Stimulated activated naive B cell treated with anti-CD40 and anti-IgM and Interleukin-4, amounts not matched to agents 10 μg/mL and 1 μg/mL and 100 μg/mL, for 72 hours (primary cell): ENCODE measurements around the gene CABLES2.
A peak's percentile ranks its signal among the peaks of the same experiment; 100 is the strongest.

Source experiments
- ATAC-seq, 2 donors: fragments of 150-1000 bp; cut with Tn5 transposase; replicated peaks; 2 replicates each; pipeline ENCODE4 v1.10.0; 2021; ENCODE audit warnings: moderate library complexity in 1 of 2
- DNase-seq: peaks from one replicate; pipeline ENCODE4 v3.0.0; 2021
- H3K27ac Mint-ChIP-seq: one replicate; pipeline ENCODE4 v1.8.0; 2022; ENCODE audit warnings: mild to moderate bottlenecking, mixed read lengths
- H3K27me3 Mint-ChIP-seq, 2 donors: one replicate each; pipeline ENCODE4 v1.8.0; 2022; ENCODE audit warnings: mixed read lengths in 2 of 2
- H3K36me3 Mint-ChIP-seq, 2 donors: one replicate each; pipeline ENCODE4 v1.8.0; 2022; ENCODE audit warnings: mixed read lengths in 2 of 2, mild to moderate bottlenecking in 1 of 2
- H3K4me1 Mint-ChIP-seq, 2 donors: one replicate each; pipeline ENCODE4 v1.8.0; 2022; ENCODE audit warnings: mixed read lengths in 2 of 2, mild to moderate bottlenecking in 1 of 2
- H3K4me3 Mint-ChIP-seq, 2 donors: one replicate each; pipeline ENCODE4 v1.8.0; 2022; ENCODE audit warnings: mild to moderate bottlenecking in 2 of 2, mixed read lengths in 2 of 2, moderate library complexity in 1 of 2
- H3K9me3 Mint-ChIP-seq, 2 donors: one replicate each; pipeline ENCODE4 v1.8.0; 2022; ENCODE audit warnings: mixed read lengths in 2 of 2, mild to moderate bottlenecking in 1 of 2

Gene CABLES2

GRCh38 chr20:62418709-62419487 is 11.8 kb upstream of the CABLES2 start:
- Mint-ChIP-seq H3K36me3 (no peaks in the 10 kb centered on the region), H3K27ac (peak overlapping the region; percentile 47), H3K4me1 (no peaks in the 10 kb centered on the region), H3K4me3 (no peak overlapping the region), H3K9me3 (peaks cover 0 to 3% of the 10 kb centered on the region in 2 donors), H3K27me3 (peaks cover 4 to 30% of the 10 kb centered on the region in 2 donors)
- ATAC-seq (no peak), DNase-seq (no peak)

- H3K36me3 Mint-ChIP-seq = no peaks in the 10 kb centered on the region
- H3K9me3 Mint-ChIP-seq = peaks cover 0 to 3% of the 10 kb centered on the region in 2 donors
- no peak overlapping the region for H3K4me3 Mint-ChIP-seq
- peaks cover 4 to 24% of the 10 kb centered on the region in 2 donors for H3K27me3 Mint-ChIP-seq
- no peaks in the 10 kb centered on the region for H3K4me1 Mint-ChIP-seq
- peak overlapping the region; percentile 47 for H3K27ac Mint-ChIP-seq
- no peak for ATAC-seq
- no peak for DNase-seq
These were observed 11.1 kb upstream of the CABLES2 start for GRCh38 chr20:62417981-62418708.

GRCh38 chr20:62416651-62417637 is 9.9 kb upstream of the CABLES2 start:
- H3K4me3 Mint-ChIP-seq = no peak overlapping the region
- H3K36me3 Mint-ChIP-seq = no peaks in the 10 kb centered on the region
- H3K27ac Mint-ChIP-seq = no peak overlapping the region
- peaks cover 4 to 18% of the 10 kb centered on the region in 2 donors for H3K27me3 Mint-ChIP-seq
- no peaks in the 10 kb centered on the region for H3K4me1 Mint-ChIP-seq
- ATAC-seq = no peak
- peaks cover 0 to 3% of the 10 kb centered on the region in 2 donors for H3K9me3 Mint-ChIP-seq
- no peak for DNase-seq

DNA sequence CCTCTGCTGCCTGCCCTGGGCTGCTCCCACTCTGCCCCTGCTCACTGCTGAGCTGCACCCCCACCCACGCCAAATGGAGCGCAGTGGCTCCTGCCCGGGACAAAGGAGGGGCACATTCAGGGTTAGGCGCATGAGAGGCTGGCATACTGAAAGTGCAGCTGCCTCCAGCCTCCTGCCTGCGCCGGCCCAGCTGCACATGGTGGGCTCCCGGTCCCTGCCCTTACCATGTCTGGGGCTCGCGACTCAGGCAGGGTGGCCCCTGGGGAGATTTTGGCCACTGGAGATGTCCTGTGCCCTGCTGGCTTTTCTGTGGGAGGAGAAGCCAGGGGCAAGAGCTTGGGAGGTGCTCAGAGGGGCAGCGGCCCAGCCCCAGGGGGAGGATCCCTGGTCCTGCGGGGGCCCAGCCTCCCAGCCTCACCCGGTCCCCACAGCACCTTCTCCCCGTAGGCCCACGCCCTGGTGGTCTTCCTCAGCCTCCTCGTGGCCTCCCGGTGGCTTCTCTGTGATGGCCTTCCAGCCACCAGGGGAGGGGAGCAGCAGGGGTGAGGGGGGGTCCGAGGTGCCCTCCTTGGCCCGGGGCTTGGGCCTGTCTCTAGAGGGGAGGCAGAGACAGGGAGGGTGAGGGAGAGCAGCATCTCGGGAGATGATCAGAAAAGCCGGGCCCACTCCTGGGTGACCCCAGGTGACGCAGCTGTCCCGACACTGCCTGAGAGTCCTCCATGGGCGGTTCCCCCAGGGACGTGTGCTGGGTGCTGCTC is 8.4 kb upstream of the CABLES2 start:
- Mint-ChIP-seq H3K36me3 (no peaks in the 10 kb centered on the region), H3K27me3 (peaks cover 4 to 17% of the 10 kb centered on the region in 2 donors), H3K9me3 (no peaks in the 10 kb centered on the region), H3K4me1 (peaks cover 0 to 2% of the 10 kb centered on the region in 2 donors), H3K4me3 (no peak overlapping the region), H3K27ac (no peak overlapping the region)
- no peak for DNase-seq
- no peak for ATAC-seq

DNA sequence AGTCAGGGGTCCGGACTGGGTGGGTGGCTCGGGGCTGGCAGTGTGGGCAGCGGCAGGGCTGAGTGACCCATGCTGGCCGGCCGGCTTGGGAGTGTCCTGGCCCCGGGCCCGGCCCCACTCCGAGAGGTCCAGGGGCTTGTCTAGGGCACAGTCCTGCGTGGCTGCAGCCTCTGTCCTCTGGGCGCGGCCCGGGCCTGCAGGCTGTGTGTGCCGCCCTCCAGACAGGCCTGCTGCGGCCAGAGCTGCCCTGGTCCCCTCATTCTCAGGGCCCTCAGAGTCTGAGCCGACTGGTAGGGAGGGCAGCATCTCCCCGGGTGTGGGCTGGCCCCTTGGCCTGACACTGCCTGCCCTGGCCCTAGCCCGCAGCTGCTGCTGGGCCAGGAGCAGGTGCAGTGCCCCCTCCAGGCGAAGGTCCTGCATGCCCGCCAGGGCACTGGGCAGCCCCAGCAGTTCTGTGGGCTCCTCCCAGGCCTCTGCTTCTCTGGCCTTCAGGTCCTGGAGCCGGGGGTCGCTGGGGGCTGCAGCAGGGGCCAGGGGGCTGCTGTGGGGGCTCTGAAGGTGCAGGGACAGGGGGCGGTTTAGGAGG is 6.9 kb upstream of the CABLES2 start:
- ATAC-seq (no peak), DNase-seq (no peak)
- Mint-ChIP-seq H3K36me3 (no peaks in the 10 kb centered on the region), H3K27me3 (peaks cover 8 to 12% of the 10 kb centered on the region in 2 donors), H3K9me3 (no peaks in the 10 kb centered on the region), H3K4me3 (no peak overlapping the region), H3K4me1 (peaks cover 10 to 17% of the 10 kb centered on the region in 2 donors), H3K27ac (no peak overlapping the region)

DNA sequence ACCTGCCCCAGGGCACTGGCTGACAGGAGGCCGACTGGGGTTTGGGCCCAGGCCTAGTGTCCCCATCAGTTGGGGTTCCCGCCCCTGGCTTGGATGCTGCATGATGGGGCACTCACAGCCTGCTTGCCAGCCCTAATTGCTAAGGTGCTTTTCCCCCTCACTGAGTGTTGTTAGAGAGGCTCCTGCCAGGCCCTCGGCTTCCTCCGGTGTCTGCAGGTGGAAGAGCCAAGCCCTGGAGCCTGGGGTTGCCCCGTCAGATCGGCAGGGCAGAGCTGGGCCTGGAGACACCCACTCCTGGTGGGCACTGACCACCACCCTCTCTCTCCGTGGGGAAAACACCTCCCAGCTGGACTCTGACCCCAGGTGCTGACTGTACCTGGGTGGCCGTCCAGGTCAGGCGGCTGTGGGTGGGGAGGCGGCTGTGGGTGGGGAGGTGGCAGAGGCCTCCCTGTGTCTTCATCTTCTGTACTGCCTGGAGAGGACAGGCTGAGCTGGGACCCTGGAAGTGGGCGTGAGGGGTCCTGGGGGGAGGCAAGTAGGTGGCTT is 6.0 kb upstream of the CABLES2 start:
- Mint-ChIP-seq H3K27ac (no peak overlapping the region), H3K4me3 (no peak overlapping the region), H3K9me3 (no peaks in the 10 kb centered on the region), H3K27me3 (peaks cover 5 to 8% of the 10 kb centered on the region in 2 donors), H3K4me1 (peaks cover 14 to 17% of the 10 kb centered on the region in 2 donors), H3K36me3 (no peaks in the 10 kb centered on the region)
- DNase-seq (no peak), ATAC-seq (no peak)

DNA sequence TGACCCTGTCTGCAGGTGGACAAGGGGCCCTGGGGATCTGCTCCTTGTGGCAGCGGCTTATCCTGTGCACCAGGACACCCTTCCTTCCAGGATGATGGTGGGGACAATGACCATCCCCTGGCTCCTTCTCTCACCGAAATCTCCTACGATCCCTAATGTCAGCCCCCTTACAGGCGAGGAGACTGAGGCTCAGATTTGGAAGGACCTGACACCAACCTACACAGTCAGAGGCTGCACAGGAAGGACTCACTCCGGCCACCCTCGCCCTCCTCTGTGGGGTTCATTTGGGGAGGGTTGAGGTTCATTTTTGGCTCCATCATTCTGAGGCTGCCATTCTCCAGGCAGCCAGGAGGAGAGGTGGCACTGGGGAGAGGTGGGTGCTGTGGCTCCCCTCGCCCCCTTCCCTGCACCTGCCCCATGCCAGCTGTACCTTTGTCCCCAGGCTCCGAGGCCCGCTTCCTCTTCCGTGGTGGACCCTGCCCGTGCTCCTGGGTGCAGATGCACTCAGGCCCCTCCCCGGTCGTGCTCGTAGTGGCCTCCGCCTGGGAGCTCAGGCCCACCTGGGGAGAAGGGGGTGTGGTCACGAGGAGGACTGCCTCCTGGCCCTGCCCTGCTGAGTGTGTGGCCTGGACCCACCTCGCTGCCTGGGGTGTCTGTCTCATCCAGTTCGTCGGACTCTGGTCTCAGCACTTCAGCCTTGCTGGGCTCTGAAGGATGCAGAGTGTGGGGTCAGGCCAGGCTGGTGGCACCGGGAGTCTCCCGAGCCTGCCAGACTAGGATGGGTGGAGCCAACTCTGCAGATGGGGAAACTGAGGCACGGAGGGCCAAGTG is 5.3 kb upstream of the CABLES2 start:
- no peak overlapping the region for H3K4me3 Mint-ChIP-seq
- H3K9me3 Mint-ChIP-seq = no peaks in the 10 kb centered on the region
- no peak for DNase-seq
- H3K4me1 Mint-ChIP-seq = peaks cover 14 to 22% of the 10 kb centered on the region in 2 donors
- H3K27ac Mint-ChIP-seq = no peak overlapping the region
- ATAC-seq = no peak
- H3K36me3 Mint-ChIP-seq = no peaks in the 10 kb centered on the region
- H3K27me3 Mint-ChIP-seq = peaks cover 0 to 3% of the 10 kb centered on the region in 2 donors

GRCh38 chr20:62411479-62412193 is 4.6 kb upstream of the CABLES2 start:
- Mint-ChIP-seq H3K27ac (no peak overlapping the region), H3K9me3 (no peaks in the 10 kb centered on the region), H3K27me3 (peaks cover 0 to 3% of the 10 kb centered on the region in 2 donors), H3K4me1 (peaks cover 14 to 24% of the 10 kb centered on the region in 2 donors), H3K36me3 (no peaks in the 10 kb centered on the region), H3K4me3 (no peak overlapping the region)
- DNase-seq (no peak), ATAC-seq (no peak)

DNA sequence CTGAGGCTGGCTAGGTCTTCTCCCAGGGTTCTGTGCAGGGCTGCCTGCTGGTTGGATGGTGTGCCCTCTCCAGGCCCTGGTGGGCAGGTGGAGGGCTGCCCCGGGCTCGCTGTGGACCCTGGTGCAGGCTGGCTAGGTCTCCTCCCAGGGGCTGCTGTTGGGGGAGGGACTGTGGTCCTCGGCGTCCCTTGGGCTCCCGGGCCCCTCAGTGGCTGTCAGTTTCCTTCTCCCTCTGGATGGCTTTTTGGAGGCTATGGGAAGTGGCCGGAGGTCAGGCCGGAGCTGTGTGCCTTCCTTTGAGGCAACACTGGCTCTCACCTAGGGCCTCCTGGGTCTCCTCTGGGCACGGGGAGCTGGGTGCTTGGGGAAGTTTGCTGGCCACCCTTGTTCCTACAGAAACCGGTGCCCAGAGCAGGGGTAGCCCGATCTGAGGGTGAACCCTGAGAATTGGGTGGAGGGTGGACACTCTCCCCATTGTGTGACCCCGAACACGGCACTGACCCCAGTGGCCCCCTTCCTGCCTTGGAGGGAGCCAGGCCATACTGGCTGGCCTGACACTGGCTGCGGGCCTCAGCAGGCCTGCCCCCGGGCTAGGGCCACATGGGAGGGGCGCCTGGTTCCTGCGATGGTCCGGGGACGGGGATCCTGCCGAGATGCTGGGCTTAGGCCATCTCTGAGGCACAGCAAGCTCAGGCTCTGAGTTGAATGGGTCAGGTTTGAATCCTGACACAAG is 3.8 kb upstream of the CABLES2 start:
- H3K27ac Mint-ChIP-seq = no peak overlapping the region
- no peaks in the 10 kb centered on the region for H3K36me3 Mint-ChIP-seq
- peaks cover 17 to 31% of the 10 kb centered on the region in 2 donors for H3K4me1 Mint-ChIP-seq
- peaks cover 0 to 3% of the 10 kb centered on the region in 2 donors for H3K27me3 Mint-ChIP-seq
- H3K9me3 Mint-ChIP-seq = no peaks in the 10 kb centered on the region
- H3K4me3 Mint-ChIP-seq = no peak overlapping the region
- no peak for ATAC-seq
- DNase-seq = no peak

DNA sequence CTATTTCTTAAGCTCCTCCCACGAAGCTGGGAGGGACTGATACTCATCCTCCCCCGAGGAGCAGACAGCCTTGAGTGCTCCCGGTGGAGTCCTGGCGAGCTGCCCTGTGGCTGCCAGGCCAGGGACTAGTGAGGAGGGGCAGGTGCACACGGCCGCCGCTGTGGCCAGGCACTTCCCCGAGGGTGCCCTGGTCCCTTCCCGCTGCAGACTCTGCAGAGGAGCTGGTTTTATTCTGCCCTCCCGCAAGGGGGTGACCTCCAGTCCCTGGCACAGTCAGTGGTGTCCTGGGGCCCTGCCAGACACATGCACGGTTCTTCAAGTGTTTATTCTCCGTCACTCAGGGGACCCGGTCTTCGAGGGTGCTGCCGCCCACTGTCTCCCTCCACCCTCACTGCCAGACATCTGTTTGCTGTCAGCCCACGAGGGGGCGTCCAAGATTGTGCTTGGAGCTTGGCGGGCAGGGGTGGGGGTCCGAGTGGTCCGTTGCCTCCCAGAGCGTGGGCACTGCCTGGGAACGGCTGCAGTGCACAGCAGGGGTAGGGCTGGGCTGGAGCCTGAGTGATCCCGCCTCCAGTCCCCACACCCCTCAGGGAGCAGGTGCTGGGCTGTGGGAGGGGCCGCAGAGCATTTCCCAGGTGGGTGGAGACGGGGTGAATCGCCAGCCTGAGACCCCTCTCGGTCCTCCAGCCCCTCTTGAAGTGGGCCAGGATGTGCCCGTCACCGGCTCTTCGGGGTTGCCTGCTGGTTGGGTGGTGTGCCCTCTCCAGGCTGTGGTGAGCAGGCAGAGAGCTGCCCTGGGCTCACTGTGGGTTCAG is 3.1 kb upstream of the CABLES2 start:
- peak; percentile 17 to 21 for ATAC-seq
- Mint-ChIP-seq H3K36me3 (no peaks in the 10 kb centered on the region), H3K4me1 (peaks cover 24 to 39% of the 10 kb centered on the region in 2 donors), H3K9me3 (no peaks in the 10 kb centered on the region), H3K27ac (no peak overlapping the region), H3K27me3 (peaks cover 0 to 3% of the 10 kb centered on the region in 2 donors), H3K4me3 (peak overlapping the region; percentile 43 to 56)
- no peak for DNase-seq
